ENCODE data around the gene RAB34. TPM values are rescaled to one million over a fixed set of nuclear protein-coding genes. Genes with fewer than 3 reads are reported as not detected.

Gene RAB34

GRCh38 chr17:28665994-28666393 lies 51.7 kb downstream of the RAB34 start:
- Histone ChIP-seq H2BK5ac (ENCODE audit: low read length) (no peak overlapping the region), H3K27ac (ENCODE audit: low read depth, low read length) (no peak overlapping the region), H3K56ac (ENCODE audit: low read length) (no peak overlapping the region), H3K23ac (ENCODE audit: low read length) (no peak overlapping the region), H3K9ac (ENCODE audit: low read length) (no peak overlapping the region), H3K79me2 (ENCODE audit: control insufficient read depth, insufficient read depth, low read length) (peaks cover 52% of the 10 kb centered on the region), H4K5ac (ENCODE audit: low read length) (no peak overlapping the region), H3K4ac (ENCODE audit: low read depth, low read length) (no peak overlapping the region), H3K4me1 (ENCODE audit: control insufficient read depth, low read depth, low read length) (peaks cover 5% of the 10 kb centered on the region), H2AK5ac (ENCODE audit: low read length) (no peak overlapping the region), H3K36me3 (ENCODE audit: control insufficient read depth, insufficient read depth, low read length) (peaks cover 1% of the 10 kb centered on the region), H3K27me3 (ENCODE audit: insufficient read depth, low read length, poor library complexity) (no peaks in the 10 kb centered on the region), H3K18ac (ENCODE audit: low read length) (no peak overlapping the region), H3K4me3 (ENCODE audit: low read length) (no peak overlapping the region), H3K4me2 (ENCODE audit: low read length) (no peak overlapping the region), H3K79me1 (ENCODE audit: low read length) (peaks cover 30% of the 10 kb centered on the region), H2BK15ac (replicated peaks; ENCODE audit: low read depth) (no peak overlapping the region), H2BK120ac (ENCODE audit: low read depth, low read length) (no peak overlapping the region), H4K8ac (ENCODE audit: low read depth, low read length) (no peak overlapping the region)
- DNase-seq: no peak
- WGBS (ENCODE audit: extremely low coverage, insufficient coverage, low lambda C conversion rate): no CpG with 5 or more reads among the region's 2 CpGs

Small RNAs within 50 kb of the gene (small RNA-seq; reads per million reads assigned to genes)
- not detected for gene SNORD42A (ENCODE audit: insufficient read depth)
- gene SNORD42B (ENCODE audit: insufficient read depth): 0.90 reads per million
- gene SNORD4A (ENCODE audit: insufficient read depth): not detected
- gene SNORD4B (ENCODE audit: insufficient read depth): not detected

Data from mesendoderm (in vitro differentiated cells).